Vagina (tissue), 2 donors: ENCODE results near the gene ABTB2. TPM values are rescaled to one million over a fixed set of nuclear protein-coding genes. Genes with fewer than 3 reads are reported as not detected.
"Not testable (repeated sequence)": the region's sequence is repeated elsewhere in the genome, so short reads cannot be mapped to it uniquely, and the experiment has no call there.

Experiments
- DNase-seq, 2 donors: peaks; one replicate each; pipeline ENCODE4 v3.0.0-alpha.2; 2017; ENCODE audit errors: extremely low spot score in 2 of 2
- H3K27ac ChIP-seq: fragments of 200-600 bp; sonication (generic); one replicate; pipeline ENCODE4 v1.5.1; 2019
- H3K27me3 ChIP-seq: fragments of 200-600 bp; sonication (generic); one replicate; pipeline ENCODE4 v1.5.1; 2019
- H3K36me3 ChIP-seq, 2 donors: fragments of 200-600 bp; sonication (generic); one replicate each; pipeline ENCODE4 v1.5.1; 2017 to 2019
- H3K4me1 ChIP-seq: fragments of 200-600 bp; sonication (generic); one replicate; pipeline ENCODE4 v1.5.1; 2019
- H3K4me3 ChIP-seq, 2 donors: fragments of 200-600 bp; sonication (generic); 1 replicate in 1 of 2; 2 replicates in 1 of 2; pipeline ENCODE4 v1.5.1; 2016 to 2019
- H3K9me3 ChIP-seq: fragments of 200-600 bp; sonication (generic); one replicate; pipeline ENCODE4 v1.5.1; 2019
- CTCF ChIP-seq, 3 experiments: fragments of 450-650 bp in 2 of 3; fragments of 200-600 bp in 1 of 3; sonication (generic) in 1 of 3; IDR thresholded peaks; one replicate each; pipeline ENCODE4 v1.5.1; 2017 to 2019; ENCODE audit warnings: antibody characterized with exemption in 3 of 3, mild to moderate bottlenecking in 2 of 3, moderate library complexity in 2 of 3
- POLR2A ChIP-seq, 2 donors: fragments of 450-650 bp; IDR thresholded peaks; one replicate each; pipeline ENCODE4 v1.6.1; 2017; ENCODE audit warnings: antibody characterized with exemption in 2 of 2, mild to moderate bottlenecking in 2 of 2, moderate library complexity in 2 of 2
- POLR2AphosphoS5 ChIP-seq, 2 donors: sonication (generic); formaldehyde crosslinking; IDR thresholded peaks; one replicate each; pipeline ENCODE4 v1.9.0; 2017; ENCODE audit warnings: antibody characterized with exemption in 2 of 2, mild to moderate bottlenecking in 2 of 2, low read depth in 1 of 2; ENCODE audit not compliant: insufficient read depth in 1 of 2
- intact Hi-C: fragments of 100-400 bp; cut with DNase I; formaldehyde crosslinking; loops from one replicate; pipeline ENCODE4 v1.15.1; 2023
- total RNA-seq: library from RNA; depleted of rRNA; stranded (reverse); fragments of >200 nt; gene quantifications from one replicate; pipeline ENCODE4 v1.2.3, GENCODE V29; 2016

The ABTB2 gene
- total RNA-seq, 1 donor from 2014 or later, result 10.8 TPM

- Histone ChIP-seq H3K36me3 (no peaks in the 10 kb centered on the region), H3K27ac (no peak overlapping the region), H3K4me3 (no peak overlapping the region), H3K4me1 (peaks cover 28% of the 10 kb centered on the region), H3K9me3 (no peaks in the 10 kb centered on the region), H3K27me3 (no peaks in the 10 kb centered on the region)
- TF ChIP-seq CTCF (IDR thresholded peaks at IDR 0.05), result no peak
- TF ChIP-seq POLR2A (IDR thresholded peaks at IDR 0.05), result no peak
- no peak for TF ChIP-seq POLR2AphosphoS5 (IDR thresholded peaks at IDR 0.05; ENCODE audit: insufficient read depth in 1 of 2, low read depth in 1 of 2)
- intact Hi-C loops, result no loop called here
- DNase-seq, result no peak
Measured at GRCh38 chr11:34219279-34219678, 138.5 kb downstream of the ABTB2 start.

GRCh38 chr11:34218756-34219155 lies 139.1 kb downstream of the ABTB2 start:
- H3K9me3 ChIP-seq, H3K27me3 ChIP-seq, H3K27ac ChIP-seq, H3K36me3 ChIP-seq, intact Hi-C loops, DNase-seq, H3K4me3 ChIP-seq: not testable (repeated sequence)
- peaks cover 25% of the 10 kb centered on the region for H3K4me1 ChIP-seq

GRCh38 chr11:34218067-34218466 lies 139.7 kb downstream of the ABTB2 start:
- Histone ChIP-seq H3K4me3 (no peak overlapping the region), H3K27ac (no peak overlapping the region), H3K4me1 (peaks cover 18% of the 10 kb centered on the region), H3K36me3 (no peaks in the 10 kb centered on the region), H3K9me3 (no peaks in the 10 kb centered on the region), H3K27me3 (no peaks in the 10 kb centered on the region)
- no peak for DNase-seq
- TF ChIP-seq CTCF (IDR thresholded peaks at IDR 0.05), result no peak
- intact Hi-C loops, result no loop called here

- TF ChIP-seq POLR2A (IDR thresholded peaks at IDR 0.05), result no peak
- TF ChIP-seq CTCF (IDR thresholded peaks at IDR 0.05), result no peak
- no peak for TF ChIP-seq POLR2AphosphoS5 (IDR thresholded peaks at IDR 0.05; ENCODE audit: insufficient read depth in 1 of 2, low read depth in 1 of 2)
- Histone ChIP-seq H3K27me3 (no peaks in the 10 kb centered on the region), H3K9me3 (no peaks in the 10 kb centered on the region), H3K27ac (no peak overlapping the region), H3K36me3 (no peaks in the 10 kb centered on the region), H3K4me1 (peaks cover 7% of the 10 kb centered on the region), H3K4me3 (no peak overlapping the region)
- intact Hi-C loops, result no loop called here
- DNase-seq, result no peak
Measured at GRCh38 chr11:34216706-34217105, 141.1 kb downstream of the ABTB2 start.

GRCh38 chr11:34215806-34216453 lies 141.9 kb downstream of the ABTB2 start:
- intact Hi-C loops, result no loop called here
- Histone ChIP-seq H3K27ac (no peak overlapping the region), H3K36me3 (no peaks in the 10 kb centered on the region), H3K4me1 (peaks cover 7% of the 10 kb centered on the region), H3K4me3 (no peak overlapping the region), H3K27me3 (no peaks in the 10 kb centered on the region), H3K9me3 (no peaks in the 10 kb centered on the region)
- DNase-seq, result no peak
- TF ChIP-seq POLR2A (IDR thresholded peaks at IDR 0.05) (no peak), CTCF (IDR thresholded peaks at IDR 0.05) (no peak), POLR2AphosphoS5 (IDR thresholded peaks at IDR 0.05; ENCODE audit: insufficient read depth in 1 of 2, low read depth in 1 of 2) (no peak)
